Thyroid gland (tissue), 4 donors: ENCODE data around the gene BARX2.
A peak's percentile ranks its signal among the peaks of the same experiment; 100 is the strongest.

Source experiments
- POLR2A ChIP-seq, 2 donors: fragments of 450-650 bp; IDR thresholded peaks; one replicate each; pipeline ENCODE4 v1.6.1; 2017; ENCODE audit warnings: antibody characterized with exemption in 2 of 2, mild to moderate bottlenecking in 2 of 2, moderate library complexity in 1 of 2
- TF ChIP-seq, protein P1 (sequence below), 6 experiments: fragments of 200-600 bp in 3 of 6; fragments of 450-650 bp in 3 of 6; sonication (generic) in 3 of 6; IDR thresholded peaks; one replicate each; pipeline ENCODE4 v1.5.1; 2016 to 2019; ENCODE audit warnings: antibody characterized with exemption in 6 of 6, mild to moderate bottlenecking in 2 of 6, inconsistent platforms in 1 of 6, moderate library complexity in 1 of 6

DNA sequence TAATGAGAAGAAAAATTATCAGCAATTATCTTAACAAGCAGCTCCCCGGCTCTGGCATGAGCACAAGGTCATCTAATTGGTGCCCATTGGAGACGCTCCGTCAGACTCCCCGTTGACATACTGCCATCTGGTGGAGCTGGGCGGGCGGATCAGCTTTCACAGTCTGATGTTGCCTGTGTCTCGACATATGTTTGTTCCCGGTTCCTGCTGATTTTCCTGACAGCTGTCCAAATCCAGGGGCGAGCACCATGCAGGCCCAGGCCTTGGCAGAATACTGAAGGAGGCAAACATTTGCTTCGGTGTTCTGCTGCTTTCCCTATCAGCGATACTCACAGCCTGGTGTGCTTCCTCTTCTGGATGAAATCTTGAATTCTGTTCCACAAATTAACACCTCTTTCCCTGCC is 43.8 kb upstream of the BARX2 start:
- TF ChIP-seq, protein P1, sequence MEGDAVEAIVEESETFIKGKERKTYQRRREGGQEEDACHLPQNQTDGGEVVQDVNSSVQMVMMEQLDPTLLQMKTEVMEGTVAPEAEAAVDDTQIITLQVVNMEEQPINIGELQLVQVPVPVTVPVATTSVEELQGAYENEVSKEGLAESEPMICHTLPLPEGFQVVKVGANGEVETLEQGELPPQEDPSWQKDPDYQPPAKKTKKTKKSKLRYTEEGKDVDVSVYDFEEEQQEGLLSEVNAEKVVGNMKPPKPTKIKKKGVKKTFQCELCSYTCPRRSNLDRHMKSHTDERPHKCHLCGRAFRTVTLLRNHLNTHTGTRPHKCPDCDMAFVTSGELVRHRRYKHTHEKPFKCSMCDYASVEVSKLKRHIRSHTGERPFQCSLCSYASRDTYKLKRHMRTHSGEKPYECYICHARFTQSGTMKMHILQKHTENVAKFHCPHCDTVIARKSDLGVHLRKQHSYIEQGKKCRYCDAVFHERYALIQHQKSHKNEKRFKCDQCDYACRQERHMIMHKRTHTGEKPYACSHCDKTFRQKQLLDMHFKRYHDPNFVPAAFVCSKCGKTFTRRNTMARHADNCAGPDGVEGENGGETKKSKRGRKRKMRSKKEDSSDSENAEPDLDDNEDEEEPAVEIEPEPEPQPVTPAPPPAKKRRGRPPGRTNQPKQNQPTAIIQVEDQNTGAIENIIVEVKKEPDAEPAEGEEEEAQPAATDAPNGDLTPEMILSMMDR (IDR thresholded peaks at IDR 0.05): peak; percentile 55 to 93 (median 80)
- TF ChIP-seq POLR2A (IDR thresholded peaks at IDR 0.05): no peak
